ENCODE data around the gene FHAD1. TPM values are rescaled to one million over a fixed set of nuclear protein-coding genes. Genes with fewer than 3 reads are reported as not detected.
A peak's percentile ranks its signal among the peaks of the same experiment; 100 is the strongest.

FHAD1 gene
- under 0.01 and 0.13 TPM in 2 replicates for total RNA-seq

DNA sequence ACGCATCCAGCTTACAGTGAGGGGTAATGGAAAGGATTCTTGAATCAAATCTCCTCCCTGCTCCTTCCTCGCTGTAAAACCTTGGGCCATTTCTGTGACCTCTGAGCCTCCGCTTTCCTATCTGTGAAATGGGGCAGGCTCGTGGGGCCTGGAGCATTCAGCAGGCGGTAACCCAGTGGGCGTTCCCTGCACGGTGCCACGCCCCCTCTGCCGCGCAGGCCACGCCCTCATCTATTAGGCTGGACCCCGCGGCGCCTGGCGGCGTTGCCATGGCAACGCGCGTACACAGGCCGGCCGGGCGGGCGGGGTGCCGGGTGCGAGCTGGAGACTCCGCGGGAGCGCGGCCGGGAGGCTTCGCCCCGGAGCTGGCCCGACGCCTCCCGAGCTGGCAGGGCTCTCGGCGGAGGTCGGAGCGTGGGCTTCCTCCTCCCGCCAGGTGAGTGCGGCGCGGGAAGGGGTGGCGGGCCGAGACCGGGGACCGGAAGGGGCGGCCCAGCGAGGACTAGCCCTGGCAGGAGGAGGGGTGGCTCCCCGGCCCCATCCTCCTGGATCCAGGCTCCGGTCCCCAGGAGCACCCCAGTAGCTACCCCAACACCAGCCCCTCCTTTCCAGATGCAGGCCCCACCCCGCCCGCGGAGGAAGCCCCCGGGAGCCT lies at the start of gene FHAD1:
TSS of gene FHAD1 (plus strand) at position 264 of the 655 bp plus-strand sequence. CDS start 4,562 bp downstream, outside the sequence.
- peak; percentile 53 to 67 for DNase-seq (ENCODE audit: low read depth in 2 of 2)

GRCh38 chr1:15197591-15198447 lies 49.2 kb upstream of the FHAD1 start:
- no peak for DNase-seq (ENCODE audit: low read depth in 2 of 2)

DNA sequence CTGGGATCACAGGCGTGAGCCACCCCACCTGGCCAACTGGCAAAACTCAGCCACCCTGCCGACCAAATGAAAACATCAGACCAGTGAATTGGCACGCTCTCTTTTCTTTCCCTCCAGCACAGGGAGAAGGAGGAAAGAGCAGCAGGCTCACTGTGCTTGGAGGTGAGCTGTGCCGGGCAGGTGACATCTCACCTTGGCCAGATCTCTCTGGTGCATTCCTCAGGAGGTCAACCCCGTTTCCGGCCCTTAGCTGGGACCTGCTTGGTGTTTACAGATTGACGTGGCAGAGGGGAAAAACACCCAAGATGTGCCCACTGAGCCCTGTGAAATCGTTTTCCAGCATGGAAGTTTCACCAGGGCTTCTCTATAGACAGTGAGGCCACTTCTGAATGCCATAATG lies 48.3 kb upstream of the FHAD1 start:
- no peak for DNase-seq (ENCODE audit: low read depth in 2 of 2)

- no peak for DNase-seq (ENCODE audit: low read depth in 2 of 2)
These were observed 45.8 kb upstream of the FHAD1 start for GRCh38 chr1:15201221-15201620.

GRCh38 chr1:15201849-15202551 lies 45.0 kb upstream of the FHAD1 start:
- no peak for DNase-seq (ENCODE audit: low read depth in 2 of 2)

GRCh38 chr1:15204931-15205330 lies 42.1 kb upstream of the FHAD1 start:
- no peak for DNase-seq (ENCODE audit: low read depth in 2 of 2)

DNA sequence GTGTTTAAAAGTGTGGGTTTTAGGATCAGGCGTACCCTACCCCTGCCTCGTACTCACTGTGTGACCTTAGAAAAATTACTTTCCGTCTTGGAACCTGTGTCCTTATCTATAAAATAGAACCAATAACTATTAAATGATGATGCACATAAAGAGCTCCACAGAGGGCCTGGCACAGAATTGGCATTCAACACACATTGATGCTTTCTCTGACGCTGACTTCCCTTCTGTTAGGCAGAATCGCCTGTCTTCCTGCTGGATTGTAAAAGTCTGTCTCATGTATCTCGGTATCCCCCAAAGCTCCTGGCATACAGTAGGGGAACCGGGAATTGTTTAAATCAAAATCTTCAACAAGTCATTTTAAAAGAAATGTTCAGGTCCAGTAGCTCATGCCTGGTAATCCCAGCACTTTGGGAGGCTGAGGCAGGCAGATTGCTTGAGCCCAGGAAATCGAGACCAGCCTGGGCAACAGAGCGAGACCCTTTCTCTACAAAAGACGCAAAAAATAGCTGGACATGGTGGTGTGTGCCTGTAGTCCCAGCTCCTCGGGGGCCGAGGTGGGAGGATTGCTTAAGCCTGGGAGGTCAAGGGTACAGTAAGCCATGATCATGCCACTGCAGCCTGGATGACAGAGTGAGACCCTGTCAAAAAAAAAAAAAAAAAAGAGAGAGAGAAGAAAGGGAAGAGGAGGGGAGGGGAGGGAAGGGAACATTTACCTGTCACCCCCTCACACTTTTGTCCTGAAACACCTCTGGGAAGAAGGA lies 41.3 kb upstream of the FHAD1 start:
- DNase-seq (ENCODE audit: low read depth in 2 of 2) = no peak

DNA sequence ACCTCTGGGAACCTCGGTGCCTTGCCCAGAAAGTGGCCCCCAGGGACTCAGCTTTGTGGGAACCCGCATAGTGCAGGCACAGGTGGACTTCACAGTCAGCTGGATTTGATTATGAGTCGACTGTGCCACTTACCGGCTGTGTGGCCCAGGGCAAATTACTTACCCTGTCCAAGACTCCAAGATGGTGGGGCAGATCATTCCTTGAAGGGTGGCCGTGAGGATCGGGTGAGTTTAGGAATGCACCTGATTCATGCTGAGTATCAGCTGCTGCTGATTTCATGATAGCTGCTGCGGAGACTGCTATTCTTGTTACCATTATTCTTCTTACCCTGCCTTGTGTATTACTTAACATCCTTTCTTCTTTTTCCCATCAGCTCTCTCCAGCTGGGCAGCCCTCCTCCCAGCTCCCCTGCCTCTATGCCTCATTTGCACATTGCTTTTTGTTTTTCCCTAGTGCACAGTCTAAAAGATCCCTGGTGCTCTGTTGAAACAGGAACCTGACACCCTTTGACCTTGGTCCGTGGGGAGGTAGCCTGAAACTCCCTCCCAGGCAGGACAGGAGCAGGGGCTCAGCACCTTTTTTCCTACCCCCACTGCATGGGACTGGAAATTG lies 40.5 kb upstream of the FHAD1 start:
- DNase-seq (ENCODE audit: low read depth in 2 of 2) = peak in 1 of 2 donors; percentile 45

DNA sequence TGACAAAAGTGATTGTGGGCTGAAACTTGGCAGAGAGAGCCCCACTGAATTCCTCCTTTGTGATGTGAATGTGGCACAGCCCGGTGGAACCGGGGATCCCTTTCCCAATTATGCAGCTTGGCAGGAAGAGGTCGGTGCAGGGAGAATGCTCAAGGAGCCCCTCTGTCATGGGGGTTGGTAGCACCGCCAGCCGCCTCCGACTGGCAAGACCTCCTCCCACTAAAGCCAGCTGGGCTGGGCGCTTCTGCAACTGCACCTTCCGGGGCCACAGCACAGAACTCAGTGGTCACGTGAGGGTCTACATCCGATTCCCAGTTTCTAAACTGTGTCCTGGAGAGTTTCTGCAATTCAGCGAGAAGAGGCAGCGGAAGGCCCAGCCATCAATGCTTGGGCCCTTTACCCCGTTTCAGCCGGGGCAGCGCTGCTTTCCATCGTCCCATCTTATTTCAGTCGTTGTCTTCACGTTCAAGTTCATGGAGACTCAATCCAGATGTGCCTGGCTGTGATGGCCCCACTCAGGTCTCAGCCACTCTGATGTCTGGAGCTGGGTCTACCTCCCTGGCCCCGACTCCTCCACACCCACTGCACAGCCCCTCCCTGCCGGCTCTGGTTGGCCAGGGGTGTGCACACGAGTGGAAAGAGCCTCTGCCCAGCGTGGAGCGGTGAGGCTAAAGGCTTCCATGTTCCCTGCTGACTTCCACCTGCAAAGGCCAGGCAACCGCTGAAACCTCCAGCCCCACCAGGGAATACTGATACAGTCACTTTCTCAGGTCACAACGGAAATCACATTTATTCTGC lies 39.8 kb upstream of the FHAD1 start:
- DNase-seq (ENCODE audit: low read depth in 2 of 2) = no peak

GRCh38 chr1:15207829-15208429 lies 39.1 kb upstream of the FHAD1 start:
- no peak for DNase-seq (ENCODE audit: low read depth in 2 of 2)

GRCh38 chr1:15210651-15211375 lies 36.2 kb upstream of the FHAD1 start:
- no peak for DNase-seq (ENCODE audit: low read depth in 2 of 2)

DNA sequence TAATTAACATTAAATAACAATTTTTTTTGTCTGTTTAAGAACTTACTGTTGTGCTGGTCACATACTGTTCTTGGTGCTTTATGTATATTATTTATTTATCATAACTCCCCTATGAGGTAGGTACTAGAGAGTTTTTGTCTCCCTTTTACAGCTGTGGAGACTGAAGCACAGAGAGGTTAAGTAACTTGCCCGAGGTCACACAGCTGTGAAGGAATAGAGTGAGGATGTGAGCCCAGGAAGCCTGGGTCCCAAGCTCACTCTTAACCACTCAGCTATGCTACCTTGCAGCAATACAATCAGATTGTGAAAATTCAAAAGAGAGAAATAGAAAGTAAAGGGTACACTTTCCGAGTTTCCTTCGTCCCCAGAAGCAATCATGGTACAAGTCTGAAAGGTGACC lies 35.6 kb upstream of the FHAD1 start:
- DNase-seq (ENCODE audit: low read depth in 2 of 2) = no peak

DNA sequence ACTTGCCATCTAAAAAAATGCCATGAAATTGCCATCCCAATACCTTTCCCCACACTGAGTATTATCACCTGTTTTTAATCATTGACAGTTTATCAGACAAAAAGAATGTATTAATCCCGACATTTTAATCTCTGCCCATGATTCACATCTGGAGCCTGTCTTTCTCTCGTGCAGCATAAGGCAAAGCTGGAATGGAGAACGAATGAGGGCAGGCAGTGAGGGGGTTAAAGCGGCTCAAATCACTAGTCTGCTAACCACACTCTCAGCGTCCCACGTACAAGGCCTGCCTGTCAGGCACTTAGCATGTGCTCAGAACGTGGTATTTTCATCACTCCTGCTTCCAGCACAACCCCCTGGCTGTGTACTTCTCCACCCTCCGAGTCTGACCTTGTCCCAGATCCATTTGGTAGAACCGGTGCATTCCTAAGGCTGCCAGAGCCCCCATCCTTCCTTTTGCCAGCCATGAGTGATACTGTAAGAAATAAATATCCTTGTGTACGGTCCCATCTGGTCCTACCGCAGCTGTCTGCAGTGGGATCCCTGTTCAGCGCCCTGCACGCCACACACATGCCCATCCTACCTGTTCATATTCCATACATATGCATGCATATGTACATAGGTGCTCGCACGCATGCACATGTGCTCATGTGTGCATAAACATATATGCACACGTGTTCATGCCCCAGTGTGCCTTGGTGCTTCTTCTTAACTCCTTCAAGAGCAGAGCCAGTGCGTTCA lies 34.6 kb upstream of the FHAD1 start:
- no peak for DNase-seq (ENCODE audit: low read depth in 2 of 2)

DNA sequence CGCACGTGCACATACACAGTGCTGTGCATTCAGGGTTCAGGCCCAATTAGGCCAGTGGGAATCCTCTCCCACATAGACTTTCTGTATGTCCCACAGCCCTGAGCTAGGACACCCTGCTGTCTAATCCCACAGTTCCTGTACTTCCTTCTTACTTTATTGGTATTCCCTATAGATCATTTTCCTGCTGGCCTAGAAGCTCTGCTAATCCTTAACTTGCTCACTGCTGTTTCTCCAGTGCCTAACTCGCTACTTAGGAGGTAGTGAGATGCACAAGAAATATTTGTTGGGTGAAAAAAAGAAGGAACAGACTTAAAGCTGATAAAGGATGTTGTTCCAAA lies 34.1 kb upstream of the FHAD1 start:
- DNase-seq (ENCODE audit: low read depth in 2 of 2) = no peak

DNA sequence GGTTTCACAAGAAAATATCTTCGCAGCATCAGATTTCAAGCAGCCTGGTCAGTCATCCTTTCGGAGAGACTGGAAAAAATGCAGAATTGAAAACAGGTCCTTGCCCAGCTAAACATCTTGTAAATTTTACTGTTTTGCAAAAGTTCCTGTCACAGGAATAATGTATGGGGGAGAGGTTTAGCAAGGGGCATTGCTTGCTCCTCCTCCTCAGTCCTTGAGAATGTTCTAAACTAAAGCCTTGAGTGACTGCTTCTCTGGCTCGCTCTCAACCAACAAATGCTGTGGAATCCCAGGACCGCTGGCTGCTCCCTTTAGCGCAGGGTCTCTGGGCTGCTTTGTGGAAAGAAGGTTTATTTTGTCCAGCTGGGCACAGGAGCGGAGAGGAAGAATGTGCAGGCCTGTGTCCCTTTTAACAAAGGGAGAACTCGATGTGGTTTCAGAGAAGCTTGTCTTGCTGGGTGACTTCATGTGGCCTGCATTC lies 33.6 kb upstream of the FHAD1 start:
- DNase-seq (ENCODE audit: low read depth in 2 of 2) = no peak

DNA sequence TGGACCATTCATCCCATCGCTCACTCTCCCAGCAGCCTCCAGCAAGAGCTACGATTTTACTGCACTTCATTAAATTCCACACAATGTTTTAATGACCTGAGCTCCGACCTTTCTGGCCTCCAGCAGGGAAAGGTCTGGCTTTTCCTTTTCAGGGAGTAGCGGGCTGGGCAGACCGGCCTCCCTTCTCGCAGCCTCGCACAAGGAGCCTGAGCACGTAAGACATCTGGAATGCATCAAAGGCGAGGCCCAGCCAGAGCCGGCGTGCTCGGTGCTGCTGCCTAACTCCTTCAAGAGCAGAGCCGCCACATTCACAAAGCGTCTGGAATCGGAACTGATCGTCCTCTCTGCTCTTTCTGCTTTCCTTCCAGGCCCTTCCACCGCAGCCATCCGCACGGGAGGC lies 32.5 kb upstream of the FHAD1 start:
- no peak for DNase-seq (ENCODE audit: low read depth in 2 of 2)

DNA sequence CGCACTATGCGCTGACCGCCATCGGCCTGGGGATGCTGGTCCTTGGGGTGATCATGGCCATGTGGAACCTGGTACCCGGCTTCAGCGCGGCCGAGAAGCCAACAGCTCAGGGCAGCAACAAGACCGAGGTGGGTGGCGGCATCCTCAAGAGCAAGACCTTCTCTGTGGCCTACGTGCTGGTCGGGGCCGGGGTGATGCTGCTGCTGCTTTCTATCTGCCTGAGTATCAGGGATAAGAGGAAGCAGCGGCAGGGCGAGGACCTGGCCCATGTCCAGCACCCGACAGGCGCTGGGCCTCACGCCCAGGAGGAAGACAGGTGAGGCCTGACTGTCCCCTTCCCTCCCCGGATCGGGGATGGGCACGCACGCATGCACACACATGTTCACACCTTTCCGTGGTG lies 31.9 kb upstream of the FHAD1 start:
- DNase-seq (ENCODE audit: low read depth in 2 of 2) = no peak

DNA sequence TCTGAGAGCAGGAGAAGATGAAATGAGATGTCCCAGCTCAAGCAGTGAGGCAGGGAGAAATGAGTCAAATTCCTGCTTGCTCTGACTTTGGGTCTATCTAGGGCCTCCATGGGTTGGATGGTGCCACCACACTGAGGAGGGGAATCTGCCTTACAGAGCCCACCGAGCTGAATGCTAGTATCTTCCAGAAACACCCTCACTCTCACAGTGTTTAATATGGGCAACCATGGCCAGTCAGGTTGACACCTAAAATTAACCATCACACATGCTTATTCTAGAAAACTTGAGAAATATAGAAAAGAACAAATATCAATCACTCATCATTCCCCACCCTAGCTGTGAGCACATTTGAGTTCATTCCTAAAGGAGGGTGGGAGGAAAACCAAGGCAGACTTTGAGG lies 29.4 kb upstream of the FHAD1 start:
- no peak for DNase-seq (ENCODE audit: low read depth in 2 of 2)

All from dermis microvascular lymphatic vessel endothelial cell (primary cell).